ENCODE measurements around the gene PRDX1.

DNA sequence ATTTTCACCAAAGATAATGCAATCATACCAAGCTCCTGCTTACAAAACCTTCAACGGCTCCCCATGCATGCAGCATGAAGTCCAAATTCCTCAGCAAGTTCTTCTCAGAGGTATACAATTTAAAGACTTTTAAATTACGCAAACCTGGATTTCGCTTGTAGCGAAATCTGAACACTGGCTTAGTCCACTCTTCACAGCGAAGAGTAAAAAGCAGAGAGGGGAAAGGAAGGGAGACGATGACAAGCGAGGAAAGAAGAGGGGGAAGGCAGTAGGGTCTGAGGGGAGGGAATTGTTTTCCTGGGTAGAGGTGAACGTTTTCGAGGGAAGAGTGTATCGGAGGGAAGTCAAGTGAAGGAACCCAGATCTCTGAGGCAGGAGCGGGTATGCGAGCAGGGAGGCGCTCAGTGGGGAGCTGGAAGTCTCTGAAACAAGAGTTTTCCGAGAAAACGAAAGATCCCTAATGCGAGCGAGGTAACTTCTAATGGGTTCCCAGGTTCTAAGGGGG is 31.5 kb downstream of the PRDX1 start:
- TF ChIP-seq, protein P1, sequence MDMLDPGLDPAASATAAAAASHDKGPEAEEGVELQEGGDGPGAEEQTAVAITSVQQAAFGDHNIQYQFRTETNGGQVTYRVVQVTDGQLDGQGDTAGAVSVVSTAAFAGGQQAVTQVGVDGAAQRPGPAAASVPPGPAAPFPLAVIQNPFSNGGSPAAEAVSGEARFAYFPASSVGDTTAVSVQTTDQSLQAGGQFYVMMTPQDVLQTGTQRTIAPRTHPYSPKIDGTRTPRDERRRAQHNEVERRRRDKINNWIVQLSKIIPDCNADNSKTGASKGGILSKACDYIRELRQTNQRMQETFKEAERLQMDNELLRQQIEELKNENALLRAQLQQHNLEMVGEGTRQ (IDR thresholded peaks at IDR 0.05), result no peak
- TF ChIP-seq CEBPB (IDR thresholded peaks at IDR 0.05), result no peak
- TF ChIP-seq, protein P2, sequence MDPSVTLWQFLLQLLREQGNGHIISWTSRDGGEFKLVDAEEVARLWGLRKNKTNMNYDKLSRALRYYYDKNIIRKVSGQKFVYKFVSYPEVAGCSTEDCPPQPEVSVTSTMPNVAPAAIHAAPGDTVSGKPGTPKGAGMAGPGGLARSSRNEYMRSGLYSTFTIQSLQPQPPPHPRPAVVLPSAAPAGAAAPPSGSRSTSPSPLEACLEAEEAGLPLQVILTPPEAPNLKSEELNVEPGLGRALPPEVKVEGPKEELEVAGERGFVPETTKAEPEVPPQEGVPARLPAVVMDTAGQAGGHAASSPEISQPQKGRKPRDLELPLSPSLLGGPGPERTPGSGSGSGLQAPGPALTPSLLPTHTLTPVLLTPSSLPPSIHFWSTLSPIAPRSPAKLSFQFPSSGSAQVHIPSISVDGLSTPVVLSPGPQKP (IDR thresholded peaks at IDR 0.05; ENCODE audit: low read depth, low read length), result no peak
- TF ChIP-seq, protein P3, sequence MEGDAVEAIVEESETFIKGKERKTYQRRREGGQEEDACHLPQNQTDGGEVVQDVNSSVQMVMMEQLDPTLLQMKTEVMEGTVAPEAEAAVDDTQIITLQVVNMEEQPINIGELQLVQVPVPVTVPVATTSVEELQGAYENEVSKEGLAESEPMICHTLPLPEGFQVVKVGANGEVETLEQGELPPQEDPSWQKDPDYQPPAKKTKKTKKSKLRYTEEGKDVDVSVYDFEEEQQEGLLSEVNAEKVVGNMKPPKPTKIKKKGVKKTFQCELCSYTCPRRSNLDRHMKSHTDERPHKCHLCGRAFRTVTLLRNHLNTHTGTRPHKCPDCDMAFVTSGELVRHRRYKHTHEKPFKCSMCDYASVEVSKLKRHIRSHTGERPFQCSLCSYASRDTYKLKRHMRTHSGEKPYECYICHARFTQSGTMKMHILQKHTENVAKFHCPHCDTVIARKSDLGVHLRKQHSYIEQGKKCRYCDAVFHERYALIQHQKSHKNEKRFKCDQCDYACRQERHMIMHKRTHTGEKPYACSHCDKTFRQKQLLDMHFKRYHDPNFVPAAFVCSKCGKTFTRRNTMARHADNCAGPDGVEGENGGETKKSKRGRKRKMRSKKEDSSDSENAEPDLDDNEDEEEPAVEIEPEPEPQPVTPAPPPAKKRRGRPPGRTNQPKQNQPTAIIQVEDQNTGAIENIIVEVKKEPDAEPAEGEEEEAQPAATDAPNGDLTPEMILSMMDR (IDR thresholded peaks at IDR 0.05), result no peak
- TF ChIP-seq NR3C1 (IDR thresholded peaks at IDR 0.05), result no peak

All from A549 (cell line).